Activated T-helper 1 cell treated with anti-CD3 and anti-CD28 coated beads, Interleukin-2, amount 50 U/mL, for 16 hours (primary cell): ENCODE results near the gene COL15A1.
"Not testable (repeated sequence)": the region's sequence is repeated elsewhere in the genome, so short reads cannot be mapped to it uniquely, and the experiment has no call there.

Experiments used
- DNase-seq, 2 donors: peaks; one replicate each; pipeline ENCODE4 v3.0.0-alpha.2; 2020; ENCODE audit warnings: low read depth in 1 of 2, low spot score in 1 of 2

COL15A1 gene

DNA sequence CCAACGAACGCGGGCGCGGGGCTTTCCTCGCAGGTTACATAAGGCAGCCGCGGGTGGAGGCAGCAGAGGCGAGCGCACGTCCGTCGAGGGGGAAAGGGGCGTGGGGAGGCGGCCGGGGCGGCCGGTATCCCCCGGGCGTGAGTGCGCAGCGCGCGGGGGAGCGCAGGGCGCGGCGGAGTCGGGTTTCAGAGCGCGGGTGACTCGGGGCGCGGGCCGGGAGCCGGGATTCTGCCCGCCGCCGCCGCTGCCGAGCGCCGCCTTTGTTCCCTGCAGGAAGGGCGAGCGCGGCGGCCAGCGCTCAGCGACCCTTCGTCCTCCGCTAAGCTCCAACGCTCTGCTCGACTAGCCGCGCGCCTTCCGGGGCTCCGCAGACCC lies at the start of gene COL15A1:
Gene COL15A1, plus strand, starts transcription at position 226 of the 375 bp plus-strand sequence. CDS start 155 bp downstream, outside the sequence.
- no peak for DNase-seq

DNA sequence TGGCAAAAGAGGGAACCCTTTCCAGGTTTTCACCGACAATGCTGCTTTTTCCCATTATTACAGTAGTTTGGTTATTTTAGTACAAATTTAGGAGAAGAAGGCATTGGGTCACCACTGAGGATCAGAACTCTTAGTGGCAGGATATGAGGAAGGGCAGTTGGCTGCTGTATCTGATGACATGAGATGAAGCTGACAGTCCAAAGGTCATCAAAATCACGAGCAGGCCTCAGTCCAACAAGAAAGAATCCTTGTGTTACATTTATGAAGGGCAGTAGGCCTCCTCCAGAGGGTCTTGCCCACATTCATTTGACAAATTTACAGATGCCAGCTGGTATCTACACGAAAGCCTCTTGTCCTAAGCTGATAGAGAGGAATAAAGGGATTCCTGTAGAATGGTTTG lies 49.5 kb upstream of the COL15A1 start:
- no peak for DNase-seq

GRCh38 chr9:98894761-98895160 lies 48.9 kb upstream of the COL15A1 start:
- no peak for DNase-seq

DNA sequence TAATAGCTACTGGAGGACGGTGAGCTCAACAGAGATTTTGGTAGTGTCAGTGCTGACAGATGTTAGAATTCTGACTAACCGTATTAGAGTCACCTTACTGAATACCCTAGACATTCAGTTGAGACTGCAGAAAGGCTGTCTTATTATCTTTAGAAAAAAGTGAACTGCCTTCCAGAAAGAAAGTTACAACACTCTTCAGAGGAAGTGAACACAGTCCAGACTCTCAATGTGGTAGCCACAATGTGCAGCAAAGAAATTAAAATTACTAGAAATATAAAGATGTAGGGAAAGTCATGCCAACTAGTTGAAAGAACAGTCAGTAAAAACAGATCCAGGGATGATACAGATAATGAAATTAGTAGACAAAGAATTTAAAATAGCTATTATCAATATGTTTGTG lies 47.1 kb upstream of the COL15A1 start:
- DNase-seq = no peak

DNA sequence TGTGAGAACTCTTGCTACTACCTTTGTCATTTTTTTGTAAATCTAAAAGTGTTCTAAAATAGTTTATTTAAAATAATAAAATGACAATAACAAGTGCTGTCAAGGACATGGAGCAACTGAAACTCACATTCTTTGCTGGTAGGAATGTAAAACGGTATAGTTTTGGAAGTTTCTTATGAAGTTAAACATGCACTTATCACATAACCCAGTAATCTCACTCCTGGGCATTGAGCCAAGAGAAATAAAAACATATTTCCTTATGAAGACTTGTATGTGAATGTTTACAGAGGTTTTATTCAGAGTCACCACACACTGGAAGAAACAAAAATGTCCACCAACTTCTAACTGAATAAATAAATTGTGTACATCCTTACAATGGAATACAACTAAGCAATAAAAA lies 46.0 kb upstream of the COL15A1 start:
- no peak for DNase-seq

DNA sequence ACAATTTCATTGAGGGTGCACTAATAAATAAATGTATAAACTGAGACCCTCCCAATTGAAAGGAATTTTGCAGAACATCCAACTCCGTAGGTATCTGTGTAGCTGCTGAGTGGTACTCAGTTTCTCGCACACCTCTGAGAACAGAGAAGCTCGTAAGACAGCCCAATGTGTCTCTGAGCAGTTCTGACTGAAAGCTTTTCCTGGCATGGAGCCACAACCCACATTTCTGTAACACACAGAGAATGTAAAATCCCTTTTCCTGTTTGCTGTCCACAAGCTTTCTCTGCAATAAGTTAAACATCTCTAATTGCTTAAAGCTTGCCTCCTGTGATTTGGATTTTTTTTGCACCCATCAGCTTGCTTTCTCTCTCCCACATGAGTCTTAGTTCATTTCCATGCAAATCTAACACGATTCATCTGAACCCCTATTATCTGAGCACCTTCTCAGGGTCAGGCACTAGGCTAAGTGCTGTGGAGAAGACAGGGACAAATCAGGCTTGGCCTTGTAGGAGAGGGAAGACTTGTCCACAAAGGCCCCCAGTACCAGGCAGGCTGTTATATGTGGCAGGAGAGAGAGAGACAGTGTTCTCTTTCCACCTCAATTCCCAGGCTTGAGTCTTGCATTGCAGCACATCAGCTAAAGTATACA lies 44.2 kb upstream of the COL15A1 start:
- no peak for DNase-seq

- no peak for DNase-seq
Measured at GRCh38 chr9:98900244-98900643, 43.5 kb upstream of the COL15A1 start.

- no peak for DNase-seq
Measured at GRCh38 chr9:98900725-98901124, 43.0 kb upstream of the COL15A1 start.

DNA sequence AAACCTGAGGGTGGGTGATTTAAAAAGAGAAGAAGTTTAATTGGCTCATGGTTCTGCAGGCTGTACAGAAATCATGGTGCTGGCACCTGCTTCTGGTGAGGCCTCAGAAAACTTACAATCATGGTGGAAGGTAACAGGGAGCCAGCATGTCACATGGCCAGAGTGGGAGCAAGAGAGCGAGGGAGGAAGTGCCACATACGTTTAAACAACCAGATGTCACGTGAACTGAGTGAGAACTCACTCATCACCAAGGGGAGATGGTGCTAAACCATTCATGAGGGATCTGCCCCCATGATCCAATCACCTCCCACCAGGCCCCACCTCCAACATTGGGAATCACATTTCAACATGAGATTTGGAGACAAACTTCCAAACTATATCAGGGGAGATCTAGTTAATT lies 41.9 kb upstream of the COL15A1 start:
- DNase-seq = not testable (repeated sequence)

DNA sequence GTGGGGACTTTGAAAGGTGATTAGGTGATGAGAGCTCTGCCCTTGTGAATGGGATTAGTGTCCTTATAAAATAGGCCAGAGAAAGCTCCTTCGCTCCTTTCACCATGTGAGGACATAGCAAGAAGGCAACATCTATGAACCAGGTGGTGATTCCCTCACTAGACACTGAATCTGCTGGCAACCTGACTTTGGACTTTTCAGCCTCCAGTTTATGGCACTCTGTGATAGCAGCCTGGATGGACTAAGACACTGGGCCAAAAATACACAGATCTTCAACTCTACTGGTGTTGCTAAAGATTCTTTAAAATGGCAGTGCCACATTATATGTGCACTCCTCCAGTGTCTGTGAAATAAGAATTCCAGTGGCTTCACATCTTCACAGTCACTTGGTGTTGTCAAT lies 41.2 kb upstream of the COL15A1 start:
- no peak for DNase-seq

- DNase-seq = no peak
Measured at GRCh38 chr9:98902925-98903324, 40.8 kb upstream of the COL15A1 start.

- no peak for DNase-seq
Measured at GRCh38 chr9:98903961-98904411, 39.7 kb upstream of the COL15A1 start.

DNA sequence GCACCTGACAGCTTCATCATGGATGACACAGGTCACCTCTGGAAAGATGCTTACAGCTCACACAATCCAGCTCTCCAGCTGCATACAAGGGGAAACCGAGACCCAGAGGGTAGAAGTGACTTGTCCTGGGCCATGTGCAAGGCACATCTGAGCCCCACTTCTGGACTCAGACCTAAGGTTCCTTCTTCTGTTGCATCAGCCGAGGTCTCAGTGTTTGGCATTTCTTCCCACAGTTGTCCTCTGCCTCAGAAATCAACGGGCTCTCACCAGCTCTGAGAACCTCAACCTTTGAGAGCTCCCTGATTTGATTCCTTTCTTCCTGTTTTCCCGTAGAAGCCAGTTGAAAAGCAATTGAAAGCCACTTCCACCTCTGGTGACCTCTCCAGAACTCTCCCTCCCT lies 38.7 kb upstream of the COL15A1 start:
- DNase-seq = no peak

- DNase-seq = no peak
Measured at GRCh38 chr9:98906273-98907040, 37.2 kb upstream of the COL15A1 start.

DNA sequence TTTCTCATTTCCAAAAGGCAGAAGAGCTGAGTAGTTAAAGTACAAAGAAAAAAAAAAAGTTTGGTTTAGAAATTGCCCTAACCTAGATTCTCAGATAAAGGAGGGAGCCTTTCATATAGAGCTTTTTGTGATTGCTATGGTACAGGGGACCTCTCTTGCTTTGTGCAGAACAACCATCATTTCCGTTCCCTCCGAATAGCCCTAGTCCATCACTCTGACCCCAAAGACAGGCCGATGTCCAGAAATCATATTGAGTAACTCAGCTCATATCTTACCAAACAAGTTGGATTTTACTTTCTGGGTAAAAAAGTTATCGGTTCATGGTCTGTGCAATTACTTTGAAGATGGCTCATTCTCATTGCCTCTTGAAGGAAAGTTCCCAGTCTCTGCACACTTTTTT lies 36.7 kb upstream of the COL15A1 start:
- DNase-seq = no peak

DNA sequence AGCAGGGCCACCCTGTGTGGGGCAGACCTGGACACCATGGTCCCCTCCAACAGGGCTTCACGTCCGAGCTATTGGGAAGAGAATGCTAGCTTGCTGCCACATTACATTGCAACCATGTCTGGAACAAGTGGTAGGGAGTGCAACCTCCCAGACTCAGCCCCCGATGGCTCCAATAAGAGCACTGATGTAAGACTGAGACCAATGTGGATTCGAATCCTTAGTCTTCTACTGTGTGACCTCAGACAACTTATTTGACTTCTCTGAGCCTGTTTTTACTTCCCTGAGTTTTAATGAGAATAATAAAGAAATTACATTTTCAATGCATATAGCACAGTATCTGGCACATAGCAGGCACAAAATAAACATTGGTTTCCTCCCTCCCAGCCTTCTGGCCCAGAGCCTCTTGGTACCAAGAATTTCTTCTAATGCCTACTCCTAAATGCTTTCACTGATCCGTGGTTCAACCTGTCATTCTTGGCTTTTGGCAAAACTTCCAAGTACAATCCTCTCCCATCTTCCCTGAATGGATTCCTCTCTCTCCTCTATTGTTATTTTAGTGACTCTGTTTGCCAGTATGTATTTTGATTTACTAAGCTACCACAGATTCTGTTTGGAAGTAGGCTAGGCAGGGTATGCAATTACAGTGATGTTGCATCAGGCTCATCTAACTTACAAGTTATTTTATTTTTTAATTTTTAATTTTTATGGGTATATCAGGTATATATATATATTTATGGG lies 34.6 kb upstream of the COL15A1 start:
- no peak for DNase-seq

DNA sequence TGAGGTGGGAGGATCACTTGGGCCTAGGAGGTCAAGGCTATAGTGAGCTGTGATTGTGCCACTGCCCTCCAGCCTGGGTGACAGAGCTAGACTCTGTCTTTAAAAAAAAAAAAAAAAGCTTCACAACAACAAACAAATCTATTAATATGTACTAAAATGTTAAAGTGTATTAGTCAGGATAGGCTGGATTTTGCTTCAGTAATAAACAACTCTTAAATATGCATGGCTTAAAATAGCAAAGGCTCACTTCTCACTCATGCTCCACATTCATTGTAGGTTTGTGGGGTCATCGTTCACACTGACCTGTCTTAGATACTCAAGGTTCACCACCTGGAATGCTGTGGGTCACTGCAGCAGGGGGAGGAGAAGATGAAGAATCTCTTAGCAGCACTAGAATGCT lies 33.8 kb upstream of the COL15A1 start:
- DNase-seq = no peak

- no peak for DNase-seq
Measured at GRCh38 chr9:98911042-98911441, 32.7 kb upstream of the COL15A1 start.

GRCh38 chr9:98911738-98912137 lies 32.0 kb upstream of the COL15A1 start:
- DNase-seq = not testable (repeated sequence)

DNA sequence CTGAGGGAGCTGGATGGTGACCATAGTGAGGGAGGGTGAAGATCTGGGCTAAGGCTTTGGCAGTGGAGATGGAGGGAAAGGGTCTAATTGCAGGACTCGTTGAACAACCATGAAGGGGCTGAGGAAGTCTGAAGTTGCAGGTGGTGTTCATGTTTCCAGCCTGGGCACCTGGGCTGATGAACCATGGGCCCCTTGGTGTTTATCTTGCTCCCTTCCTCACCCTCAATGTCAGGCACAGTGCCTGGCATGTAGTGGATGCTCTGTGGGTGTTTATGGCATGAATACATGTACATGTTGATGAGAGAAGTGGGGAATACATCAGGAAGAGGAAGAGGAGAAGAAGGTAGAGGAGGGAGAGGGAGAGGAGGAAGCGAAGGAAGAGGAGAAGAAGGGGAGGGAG lies 31.3 kb upstream of the COL15A1 start:
- DNase-seq = no peak

- DNase-seq = no peak
Measured at GRCh38 chr9:98913044-98913443, 30.7 kb upstream of the COL15A1 start.

GRCh38 chr9:98913705-98914104 lies 30.0 kb upstream of the COL15A1 start:
- no peak for DNase-seq
